NCI-H345 (cell line): ENCODE data around the gene RNF41.
"Not testable (repeated sequence)": the region's sequence is repeated elsewhere in the genome, so short reads cannot be mapped to it uniquely, and the experiment has no call there.

Source experiments
- DNase-seq: peaks from one replicate; lab custom pipeline; 2025; lab: John Stamatoyannopoulos, UW

Gene RNF41

DNA sequence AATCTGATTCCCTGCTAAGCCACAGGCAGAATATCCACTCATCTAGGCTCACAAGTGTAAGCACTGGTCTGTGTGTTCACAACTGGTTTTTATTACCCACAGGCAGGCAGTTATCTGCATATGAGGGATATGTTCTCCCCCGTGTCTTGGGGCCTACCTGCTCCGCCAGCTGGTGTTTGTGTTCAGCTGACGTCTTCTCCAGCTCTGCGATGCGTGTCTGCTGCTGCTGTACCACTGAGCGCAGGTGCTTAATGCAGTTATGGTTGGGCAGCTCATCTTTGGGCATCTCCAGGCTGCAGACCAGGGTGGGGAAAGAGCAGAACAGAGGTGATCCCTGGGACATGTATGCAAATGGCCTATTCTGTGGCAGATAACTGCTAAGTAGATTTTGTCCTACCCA, 13.7 kb downstream of the RNF41 start:
- DNase-seq = no peak

DNA sequence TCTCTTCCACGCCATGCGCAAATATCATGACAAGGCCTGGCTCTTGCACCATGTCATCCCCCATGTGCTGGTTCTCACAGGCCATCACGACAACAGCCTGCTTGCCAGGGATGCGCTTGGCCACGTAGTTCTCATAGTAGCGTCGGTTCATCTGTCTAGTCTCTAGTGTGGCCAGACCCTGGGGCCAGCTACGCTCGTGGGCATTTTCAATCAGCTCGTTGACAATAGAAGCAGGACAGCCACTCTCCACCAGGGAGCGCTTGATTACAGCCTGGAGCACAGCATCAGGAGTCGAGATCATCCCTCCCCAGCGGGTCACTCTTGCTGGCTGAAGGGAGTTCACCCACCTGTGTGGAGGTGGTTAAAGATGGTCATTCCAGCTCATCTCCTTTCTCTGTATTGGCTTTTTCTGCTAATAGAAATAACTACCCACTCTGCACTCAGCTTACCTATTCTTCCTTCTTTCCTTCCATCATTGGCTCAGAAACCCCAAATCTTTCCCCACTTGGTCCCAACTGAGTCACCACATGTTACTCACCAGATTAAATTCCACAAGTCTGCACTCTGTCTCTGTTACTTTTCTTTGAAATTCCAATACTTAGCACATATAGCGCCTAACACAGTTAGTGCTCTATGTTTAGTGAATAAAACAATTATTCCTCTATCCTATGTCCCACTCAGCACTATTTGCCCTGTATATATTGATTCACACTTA, 15.1 kb downstream of the RNF41 start:
- peak; percentile 30 for DNase-seq

DNA sequence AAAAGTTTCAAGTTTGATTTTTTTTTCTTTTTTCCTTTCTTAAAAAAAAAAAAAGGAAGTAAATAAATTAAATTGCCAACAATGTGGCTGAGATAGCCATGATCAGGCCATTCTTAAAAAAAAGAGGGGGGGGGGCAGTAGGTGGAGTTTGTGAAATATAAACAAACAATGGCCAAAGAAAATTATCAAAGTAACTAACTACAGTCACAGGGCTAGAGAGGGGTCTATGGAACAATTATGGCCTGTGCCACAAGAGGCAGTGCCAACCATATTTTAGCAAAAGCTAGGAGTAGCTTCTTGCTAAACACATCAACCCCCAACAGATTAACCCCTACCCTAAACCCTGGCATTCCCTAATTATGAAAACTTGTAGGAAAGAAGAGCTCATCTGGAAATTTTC, 16.3 kb downstream of the RNF41 start:
- DNase-seq = no peak

DNA sequence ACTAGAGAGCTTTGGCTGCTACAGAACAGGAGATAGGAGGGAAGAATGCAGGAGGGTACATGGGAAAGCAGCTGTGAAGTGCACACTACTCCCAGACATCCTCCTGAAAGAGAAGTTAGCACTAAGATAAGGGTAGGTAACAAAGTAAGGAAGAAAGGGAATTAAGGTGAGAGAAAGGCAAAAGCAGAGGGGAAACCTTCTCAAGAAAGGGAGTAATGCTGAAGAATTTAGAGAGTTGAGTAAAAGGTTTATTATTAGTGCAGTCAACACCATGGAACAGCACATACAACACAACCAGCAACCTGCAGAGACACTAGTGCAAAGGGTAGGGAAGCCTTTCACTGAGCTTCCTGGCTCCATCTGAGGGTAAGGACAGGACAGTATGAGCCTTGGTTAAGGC, 17.4 kb downstream of the RNF41 start:
- no peak for DNase-seq

DNA sequence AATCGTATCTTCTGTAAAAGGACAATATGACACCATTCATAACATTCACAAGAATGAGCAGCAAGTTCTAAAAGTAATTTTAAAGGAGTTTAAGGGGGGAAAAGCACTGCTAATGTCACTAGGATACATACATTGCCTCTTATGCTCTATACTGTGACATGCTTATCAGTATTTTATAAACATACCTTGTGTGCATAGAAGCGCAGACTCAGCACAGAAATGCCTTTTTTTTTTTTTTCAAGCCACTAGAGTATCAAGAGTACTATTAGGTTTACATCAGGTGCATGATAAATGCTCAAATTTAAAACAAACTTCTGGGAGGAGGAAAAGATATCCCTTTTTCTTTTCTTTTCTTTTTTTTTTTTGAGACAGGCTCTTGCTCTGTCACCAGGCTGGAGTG, 18.9 kb downstream of the RNF41 start:
- no peak for DNase-seq

DNA sequence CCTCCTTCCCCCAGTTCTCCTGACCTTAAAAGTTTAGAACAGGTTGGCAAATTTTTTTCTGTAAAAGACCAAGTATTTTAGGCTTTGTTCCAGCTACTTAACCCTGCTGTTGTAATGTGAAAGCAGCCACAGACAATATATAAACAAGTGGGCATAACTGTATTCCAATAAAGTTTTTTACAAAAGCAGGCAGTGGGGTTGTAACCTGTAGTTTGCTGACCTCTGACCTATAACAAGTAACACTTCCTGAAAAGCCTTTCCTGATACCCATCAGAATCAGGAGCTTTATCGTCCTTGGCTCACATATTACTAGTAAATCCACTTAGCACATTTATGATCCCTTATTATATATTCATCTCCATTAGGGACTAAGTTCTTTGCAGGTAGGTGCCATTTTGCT, 19.4 kb downstream of the RNF41 start:
- DNase-seq = no peak

DNA sequence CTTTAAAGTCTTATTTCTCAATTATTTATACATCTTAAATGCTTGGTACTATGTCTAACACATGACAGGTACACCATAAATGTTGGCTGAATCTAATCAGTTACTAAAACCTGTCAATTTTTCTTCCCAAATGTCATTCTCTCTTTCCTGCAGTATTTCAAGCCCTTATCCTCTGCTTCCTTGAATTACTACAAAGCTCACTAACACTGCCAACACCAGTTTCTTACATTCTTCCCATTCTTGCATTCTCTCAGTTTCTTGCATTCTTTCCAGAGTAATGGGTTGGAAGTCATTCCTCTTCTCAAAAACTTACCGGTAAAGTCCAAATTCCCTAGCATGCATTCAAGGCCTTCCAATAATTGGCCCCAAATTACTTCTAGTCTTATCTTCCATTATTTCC, 22.9 kb downstream of the RNF41 start:
- DNase-seq = no peak

DNA sequence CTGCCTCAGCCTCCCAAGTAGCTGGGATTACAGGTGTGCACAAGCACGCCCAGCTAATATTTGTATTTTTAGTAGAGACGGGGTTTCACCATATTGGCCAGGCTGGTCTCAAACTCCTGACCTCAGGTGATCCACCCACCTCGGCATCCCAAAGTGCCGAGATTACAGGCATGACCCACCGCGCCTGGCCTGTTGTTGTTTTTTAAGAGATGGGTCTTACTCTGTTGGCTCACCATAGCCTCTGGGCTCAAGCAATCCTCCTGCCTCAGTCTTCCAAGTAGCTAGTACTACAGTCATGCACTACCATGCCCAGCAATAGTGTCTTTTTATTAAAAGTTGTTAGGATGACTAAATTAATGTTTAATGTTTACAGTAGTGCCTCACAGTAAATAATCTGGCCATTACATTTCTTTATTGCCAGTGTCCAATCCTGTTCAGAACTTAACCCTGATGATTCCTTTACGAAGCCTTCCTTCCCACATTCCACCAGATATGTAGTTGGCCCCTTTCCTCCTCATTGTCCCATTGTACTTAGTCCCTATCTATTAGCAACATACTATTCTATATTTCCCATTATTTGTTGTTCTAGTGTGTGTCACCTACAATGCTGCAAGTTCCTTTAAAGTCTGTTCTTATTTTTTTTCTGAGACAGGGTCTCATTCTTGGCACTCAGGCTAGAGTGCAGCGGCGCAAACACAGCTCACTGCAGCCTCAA, 23.6 kb downstream of the RNF41 start:
- DNase-seq = no peak

DNA sequence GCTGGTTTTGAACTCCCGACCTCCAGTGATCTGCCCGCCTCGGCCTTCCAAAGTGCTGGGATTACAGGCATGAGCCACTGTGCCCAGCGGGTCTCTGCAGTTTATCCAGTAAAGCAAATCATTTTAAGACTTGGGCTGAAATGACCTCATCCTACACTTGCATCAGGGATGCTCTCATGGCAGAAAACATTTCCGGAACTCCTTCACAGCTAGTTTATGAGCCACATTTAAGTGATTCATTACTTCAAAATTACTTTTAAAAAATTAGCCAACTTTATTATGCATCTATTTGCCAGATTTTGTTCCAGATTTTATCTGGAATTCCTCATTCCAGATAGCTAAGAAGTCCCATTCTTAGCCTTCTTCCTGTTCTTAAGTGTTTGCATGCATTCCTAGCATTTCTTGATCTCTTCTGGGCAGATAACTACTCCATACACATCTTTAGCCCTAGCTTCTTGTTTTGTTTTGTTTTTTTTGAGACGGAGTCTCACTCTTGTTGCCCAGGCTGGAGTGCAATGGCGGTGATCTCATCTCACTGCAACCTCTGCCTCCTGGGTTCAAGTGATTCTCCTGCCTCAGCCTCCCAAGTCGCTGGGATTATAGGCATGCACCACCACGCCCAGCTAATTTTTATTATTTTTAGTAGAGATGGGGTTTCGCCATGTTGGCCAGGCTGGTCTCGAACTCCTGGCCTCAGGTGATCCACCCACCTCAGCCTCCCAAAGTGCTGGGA, 24.7 kb downstream of the RNF41 start:
- DNase-seq = not testable (repeated sequence)

DNA sequence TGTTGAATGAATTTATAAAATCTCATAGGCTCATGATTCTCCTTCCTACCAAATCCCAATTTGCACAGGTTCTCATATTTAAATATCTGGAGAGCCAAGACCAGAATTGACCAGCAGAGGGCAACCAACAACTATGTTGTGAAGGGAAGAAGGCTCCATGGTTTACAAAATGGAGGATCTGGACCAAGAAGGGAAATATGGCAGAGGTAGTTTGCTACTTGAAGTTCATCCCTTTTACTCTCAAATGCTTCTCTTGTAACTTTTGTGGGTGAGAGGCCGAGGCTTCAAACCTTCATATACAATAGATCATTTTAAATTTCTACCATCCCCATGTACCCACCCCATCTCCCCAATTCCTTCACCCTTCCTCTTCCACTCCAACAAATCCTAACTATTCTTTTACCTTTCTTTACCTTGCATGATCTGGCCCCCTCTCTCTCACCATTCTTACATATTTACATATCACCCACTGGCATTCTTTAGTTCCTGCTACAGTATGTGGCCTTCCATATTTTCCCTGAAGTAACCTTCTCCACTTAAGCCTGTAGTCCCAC, 28.6 kb downstream of the RNF41 start:
- peak; percentile 89 for DNase-seq

DNA sequence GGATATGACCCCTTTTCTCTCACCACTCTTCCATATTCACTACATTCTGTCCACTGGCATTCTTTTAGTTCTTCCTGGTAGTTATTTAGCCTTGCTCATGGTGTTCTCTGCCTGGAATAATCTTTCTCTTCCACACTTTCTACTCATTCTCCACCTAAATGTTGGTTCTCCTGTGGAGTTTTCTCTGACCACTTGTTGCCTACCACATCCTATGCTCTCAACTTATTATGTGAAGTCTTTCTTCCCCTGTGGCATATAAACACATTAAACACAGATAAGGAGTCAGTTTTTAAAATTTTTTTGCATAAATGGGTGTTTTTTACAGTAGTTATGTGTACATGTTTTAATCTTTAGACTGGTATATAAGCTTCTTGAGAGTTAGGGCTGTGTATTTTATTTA, 29.1 kb downstream of the RNF41 start:
- no peak for DNase-seq

DNA sequence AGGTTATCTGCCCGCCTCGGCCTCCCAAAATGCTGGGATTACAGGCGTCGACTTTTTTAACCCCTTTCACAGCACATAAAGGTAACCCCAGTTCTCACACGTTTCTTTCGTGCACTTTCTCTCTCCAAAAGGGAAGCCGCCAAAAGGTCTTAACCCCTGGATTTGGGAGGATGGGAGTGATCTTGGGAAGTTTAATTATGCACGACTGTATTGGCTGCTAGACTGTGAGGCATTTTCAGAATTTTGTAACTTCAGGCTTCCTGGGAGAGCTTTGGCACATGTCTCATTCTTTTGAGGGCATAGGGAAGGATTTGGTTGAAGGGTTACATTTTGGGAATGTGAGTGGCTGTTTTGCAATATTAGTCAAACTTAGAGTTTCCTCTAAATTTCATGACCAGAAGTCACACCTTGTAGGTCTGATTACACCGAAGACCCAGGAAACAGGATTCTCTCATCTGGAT, 31.0 kb downstream of the RNF41 start:
- DNase-seq = no peak

DNA sequence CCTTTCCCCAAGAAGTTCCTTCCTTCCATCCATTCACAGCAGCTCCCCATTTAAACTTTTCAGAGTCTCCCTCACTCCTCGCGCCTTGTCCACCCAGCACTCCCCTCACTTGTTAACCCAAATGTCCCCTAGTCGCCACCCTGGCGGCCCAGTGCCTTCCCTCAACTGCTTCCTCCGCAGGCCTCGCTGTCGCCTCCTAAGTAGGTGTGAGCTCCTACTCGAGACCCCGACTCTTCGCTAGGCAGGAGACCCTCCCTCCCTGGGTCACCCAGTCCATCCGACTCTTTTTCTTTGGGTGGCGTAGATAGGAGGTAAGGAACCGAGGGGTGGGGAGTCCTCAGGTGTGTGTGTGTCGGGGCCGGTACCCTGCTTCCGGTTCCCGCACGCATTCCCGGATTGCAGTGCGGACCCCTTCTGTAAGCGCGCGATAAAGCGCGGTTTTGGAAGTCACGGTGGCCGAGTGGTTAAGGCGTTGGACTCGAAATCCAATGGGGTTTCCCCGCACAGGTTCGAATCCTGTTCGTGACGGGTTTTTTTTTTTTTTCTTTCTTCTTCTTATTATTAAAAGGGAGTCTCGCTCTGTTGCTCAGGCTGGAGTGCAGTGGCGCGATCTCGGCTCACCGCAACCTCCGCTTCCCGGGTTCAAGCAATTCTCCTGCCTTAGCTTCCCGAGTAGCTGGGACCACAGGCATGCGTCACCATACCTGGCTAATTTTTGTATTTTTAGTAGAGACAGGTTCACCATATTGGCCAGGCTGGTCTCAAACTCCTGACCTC, 31.6 kb downstream of the RNF41 start:
- peak; percentile 92 for DNase-seq

DNA sequence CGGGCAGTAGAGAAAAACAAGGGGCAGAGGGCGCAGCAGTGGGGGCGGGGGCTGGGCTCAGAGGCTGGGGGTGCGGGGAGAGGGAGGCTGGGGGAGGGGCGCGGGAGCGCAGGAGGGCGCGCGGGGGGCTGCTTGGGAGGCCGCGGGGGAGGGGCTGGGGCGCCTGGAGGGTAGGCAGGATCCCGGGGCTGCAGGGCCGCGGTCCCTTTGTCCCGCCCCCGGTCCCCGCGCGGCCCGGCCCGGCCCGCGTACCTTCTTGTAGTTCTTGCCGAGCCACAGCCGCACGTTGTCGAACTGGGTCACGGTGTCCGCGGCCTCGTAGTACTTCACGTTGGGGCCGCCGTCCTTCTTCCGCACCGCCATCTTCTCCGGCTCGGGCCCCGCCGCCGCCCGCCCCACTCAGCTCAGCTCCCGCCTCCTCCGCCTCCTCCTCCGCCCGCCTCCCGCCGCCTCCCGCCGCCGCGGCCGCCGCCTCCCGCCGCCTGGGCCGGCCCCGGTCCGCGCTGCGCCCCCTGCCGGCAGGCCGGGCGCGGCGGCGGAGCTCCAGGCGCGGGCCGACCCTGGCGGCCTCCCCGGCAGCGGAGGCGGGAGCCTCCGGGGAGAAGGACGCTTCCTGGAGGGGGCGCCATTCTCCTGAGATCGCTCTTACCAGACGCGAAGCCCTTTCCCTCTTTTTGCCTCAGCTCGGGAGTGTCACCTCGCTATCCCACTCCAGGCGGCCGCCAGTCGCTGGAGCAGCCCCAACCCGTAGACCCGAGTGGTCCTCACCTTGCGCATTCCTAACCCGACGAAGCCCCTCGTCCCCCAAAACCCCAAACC, 32.4 kb downstream of the RNF41 start, which contains the start of gene SMARCC2:
Gene SMARCC2 (minus strand): TSS at position 385 of the 819 bp plus-strand sequence. CDS start 22 bp downstream, at position 363.
- peak; percentile 88 for DNase-seq

DNA sequence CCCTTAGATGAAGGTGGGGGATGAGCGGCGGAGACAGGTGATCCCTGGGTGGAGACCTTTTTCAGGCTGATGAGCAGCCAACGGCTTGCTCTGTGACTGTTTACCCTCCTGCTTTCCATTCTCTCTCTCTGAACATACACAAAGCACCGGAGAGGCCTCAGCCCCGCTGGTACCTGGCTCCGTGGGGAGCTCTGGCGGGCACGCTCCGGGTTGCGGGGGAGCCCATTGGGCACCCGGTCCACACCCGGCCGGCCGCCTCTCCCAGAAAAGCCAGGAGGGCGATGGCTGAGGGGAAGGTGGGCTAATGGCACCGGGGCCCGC, 33.0 kb downstream of the RNF41 start:
- peak; percentile 37 for DNase-seq

DNA sequence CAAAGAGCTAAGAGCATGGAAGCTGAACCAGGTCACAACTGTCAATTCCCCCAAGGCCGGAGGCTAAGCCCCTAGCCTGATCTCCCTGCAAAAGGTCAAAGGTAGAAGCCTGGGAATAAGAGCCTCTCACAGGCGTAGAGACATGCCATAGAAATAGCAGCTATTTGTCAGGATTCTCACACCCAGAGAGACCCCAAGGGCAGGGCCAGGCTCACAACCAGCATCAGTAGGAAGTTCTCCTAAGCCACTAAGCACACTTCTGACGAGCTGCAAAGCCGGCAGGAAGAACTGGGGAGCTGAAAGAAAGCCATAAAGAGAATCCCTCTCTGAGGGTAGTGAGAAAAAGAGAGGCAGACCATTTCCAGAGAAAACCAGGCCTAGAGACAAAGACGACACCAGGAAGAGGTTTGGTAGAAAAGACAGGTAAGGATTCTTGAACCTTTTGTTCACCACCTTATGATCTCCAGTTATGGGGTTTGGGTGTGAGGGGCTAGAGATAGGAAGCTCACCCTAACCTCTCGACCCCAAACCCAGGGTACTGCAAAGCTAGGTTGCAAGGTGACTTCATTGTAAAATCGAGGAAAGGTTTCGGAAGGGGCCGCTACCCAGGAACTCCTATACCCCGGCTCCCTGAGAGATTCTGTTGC, 33.5 kb downstream of the RNF41 start:
- no peak for DNase-seq

DNA sequence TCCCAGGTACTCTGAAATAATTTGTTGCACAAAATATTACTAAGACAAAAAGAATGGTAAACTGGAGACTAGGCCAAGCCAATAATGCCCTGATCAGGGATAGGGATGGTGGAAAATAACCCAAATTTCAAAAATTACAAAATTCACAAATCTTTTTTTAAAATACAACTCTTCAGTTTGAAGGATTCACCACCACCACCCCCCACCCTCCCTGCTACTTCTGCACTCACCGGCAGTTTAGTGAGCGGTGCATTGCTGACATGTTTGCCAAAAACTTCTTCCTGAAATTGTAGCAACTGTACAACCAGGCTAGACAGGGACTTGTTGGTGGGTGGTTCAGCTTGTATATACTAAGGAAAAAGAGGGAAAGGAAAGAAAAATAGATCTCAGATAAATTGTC, 34.8 kb downstream of the RNF41 start:
- no peak for DNase-seq

DNA sequence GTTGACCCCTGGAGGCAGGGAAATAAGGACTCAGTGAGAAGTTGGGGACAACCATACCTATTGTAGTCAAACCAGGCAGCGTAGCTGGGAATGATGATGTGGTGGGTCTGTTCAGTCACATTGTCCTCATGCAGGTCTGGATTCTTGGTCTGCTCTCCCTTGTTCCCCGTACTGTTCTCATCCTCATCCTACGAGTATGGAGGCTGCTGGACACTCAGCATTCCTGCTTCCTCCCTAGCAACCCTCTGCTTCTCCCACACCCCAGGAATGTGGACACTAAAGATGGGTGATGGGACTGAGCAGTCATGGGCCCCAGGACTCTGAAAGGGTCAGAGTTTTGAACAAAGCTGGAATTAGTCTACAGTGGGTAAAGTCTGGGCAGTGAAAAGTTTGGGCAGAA, 43.4 kb downstream of the RNF41 start:
- DNase-seq = no peak

DNA sequence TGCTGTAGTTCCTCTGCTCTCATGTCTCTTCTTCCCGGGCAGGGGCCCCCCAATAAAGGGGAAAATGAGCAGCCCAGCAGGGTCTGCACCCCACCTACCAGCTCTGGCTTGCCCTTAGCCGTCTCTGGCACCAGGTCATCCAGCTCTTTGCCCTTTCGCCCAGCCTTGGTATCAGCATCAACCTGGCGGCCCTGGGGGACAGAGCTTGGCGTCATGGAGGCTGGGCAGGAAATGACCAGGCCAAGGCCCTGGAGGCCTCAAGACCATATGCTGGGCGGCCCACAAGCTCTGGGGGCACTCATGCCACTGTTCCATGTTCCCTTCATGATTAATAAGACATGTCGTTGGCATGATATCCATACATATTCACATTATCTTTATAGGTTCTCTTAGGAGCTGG, 48.9 kb downstream of the RNF41 start:
- no peak for DNase-seq

DNA sequence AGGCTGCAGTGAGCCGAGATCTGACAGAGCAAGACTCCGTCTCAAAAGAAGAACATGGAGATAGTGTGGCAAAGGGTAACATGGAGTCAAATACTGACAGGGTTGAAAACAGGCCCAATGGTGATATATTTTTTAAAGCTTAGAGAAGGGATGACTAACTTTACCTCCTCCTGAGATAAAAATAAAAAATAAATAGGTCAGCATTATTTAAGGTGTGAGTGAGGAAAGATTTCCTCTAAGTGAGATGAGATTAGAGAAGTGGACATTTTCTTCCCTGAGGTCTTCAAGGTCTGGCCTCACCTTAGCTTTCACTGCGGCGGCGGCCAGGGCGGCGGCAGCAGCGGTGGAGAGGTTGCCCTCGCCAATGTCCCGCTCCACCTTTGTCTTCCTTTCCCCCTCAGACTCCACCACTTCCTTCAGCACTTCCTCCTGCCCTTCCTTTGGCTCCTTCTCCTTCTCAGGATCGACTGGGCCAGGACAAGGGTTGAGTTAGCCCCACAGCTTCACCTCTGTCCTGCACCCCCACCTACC, 52.4 kb downstream of the RNF41 start:
- DNase-seq = no peak
